GM21423 (cell line): Measurements from ENCODE around the gene LPP.

Experiments used
- ATAC-seq: cut with Tn5 transposase; IDR thresholded peaks from one replicate; pipeline ENCODE4 v1.9.1; 2021; ENCODE audit warnings: mild to moderate bottlenecking, moderate library complexity; ENCODE audit not compliant: unreplicated experiment

LPP gene

DNA sequence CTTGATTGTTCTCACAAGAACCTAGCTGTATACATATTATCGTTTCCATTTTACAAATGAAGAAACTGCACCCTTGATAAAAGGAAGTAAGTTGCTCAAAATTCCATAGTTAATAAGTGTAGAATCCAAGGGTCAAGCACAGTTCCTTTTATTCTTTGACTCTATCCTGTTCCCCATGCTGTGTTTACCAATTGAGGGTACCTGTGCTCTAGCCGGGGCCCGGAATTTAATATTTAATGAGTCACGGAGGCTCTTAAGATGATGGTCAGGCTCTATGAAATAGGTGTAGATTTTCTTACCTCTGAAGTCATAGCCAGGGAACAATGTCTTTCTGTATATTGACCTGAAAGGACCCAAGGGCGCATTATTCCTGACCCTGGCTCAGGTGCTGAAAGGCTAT is 65.2 kb downstream of the LPP start:
- ATAC-seq = no peak

GRCh38 chr3:188220097-188220788 is 66.3 kb downstream of the LPP start:
- no peak for ATAC-seq

GRCh38 chr3:188220988-188221818 is 67.2 kb downstream of the LPP start:
- ATAC-seq = no peak

- ATAC-seq = no peak
These were observed 70.0 kb downstream of the LPP start for GRCh38 chr3:188223936-188224335.

- ATAC-seq = no peak
These were observed 73.5 kb downstream of the LPP start for GRCh38 chr3:188227442-188227841.

GRCh38 chr3:188229177-188229576 is 75.2 kb downstream of the LPP start:
- ATAC-seq = no peak

DNA sequence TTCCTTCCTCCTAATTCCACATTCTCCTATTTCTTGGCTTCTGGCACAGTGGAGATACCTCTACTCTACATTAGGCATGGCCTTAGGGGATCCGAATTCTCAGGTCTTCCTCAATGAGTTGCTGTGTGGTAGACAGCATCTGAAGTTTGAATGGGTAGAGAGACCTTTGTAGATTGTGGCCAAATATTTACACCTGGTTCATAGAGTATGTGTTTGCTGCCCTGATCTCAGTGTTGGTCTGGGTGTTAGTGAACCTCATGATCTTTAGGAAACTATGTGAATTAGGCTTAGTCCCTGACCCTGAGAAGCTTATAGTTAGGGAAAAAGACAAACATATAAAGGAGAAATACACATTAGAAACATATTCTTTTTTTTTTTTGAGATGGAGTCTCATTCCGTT is 75.8 kb downstream of the LPP start:
- ATAC-seq = no peak

DNA sequence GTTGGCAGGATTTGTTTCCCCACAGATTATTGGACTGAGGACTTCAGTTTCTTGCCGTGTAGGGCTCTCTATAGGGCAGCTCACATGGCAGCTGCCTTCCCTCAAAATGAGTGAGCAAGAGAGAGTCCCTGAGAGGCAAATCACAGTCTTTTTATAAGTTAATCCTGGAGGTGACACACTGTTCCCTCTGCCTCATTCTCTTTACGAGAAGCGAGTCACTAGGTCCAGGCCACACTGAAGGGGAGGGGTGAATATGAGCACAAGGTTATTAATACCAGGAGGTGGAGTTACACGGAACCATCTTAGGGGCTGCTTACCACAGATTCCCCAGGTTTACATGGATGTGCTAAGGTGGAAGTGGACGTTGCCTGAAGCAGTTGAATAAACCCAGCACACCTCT is 77.0 kb downstream of the LPP start:
- no peak for ATAC-seq

GRCh38 chr3:188231456-188231855 is 77.5 kb downstream of the LPP start:
- ATAC-seq = no peak

DNA sequence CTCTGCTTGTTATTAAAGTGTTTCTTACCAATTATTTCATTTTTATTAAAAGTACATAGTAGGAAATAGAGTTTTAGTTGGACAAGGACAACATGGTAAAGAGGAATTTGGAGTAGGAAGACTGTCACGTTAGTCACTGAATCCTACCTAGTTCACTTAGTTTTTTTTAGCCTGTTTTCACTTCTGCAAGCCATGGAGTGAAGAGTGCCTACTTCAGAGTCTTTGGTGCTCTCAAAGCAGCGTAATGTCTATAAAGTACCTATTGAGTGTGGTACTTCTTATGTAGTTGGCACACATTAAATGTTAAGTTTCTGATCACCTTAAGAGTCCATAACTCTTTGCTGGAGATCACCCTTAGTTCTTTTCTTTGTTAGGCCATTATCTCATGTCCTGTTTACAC is 78.7 kb downstream of the LPP start:
- ATAC-seq = no peak

DNA sequence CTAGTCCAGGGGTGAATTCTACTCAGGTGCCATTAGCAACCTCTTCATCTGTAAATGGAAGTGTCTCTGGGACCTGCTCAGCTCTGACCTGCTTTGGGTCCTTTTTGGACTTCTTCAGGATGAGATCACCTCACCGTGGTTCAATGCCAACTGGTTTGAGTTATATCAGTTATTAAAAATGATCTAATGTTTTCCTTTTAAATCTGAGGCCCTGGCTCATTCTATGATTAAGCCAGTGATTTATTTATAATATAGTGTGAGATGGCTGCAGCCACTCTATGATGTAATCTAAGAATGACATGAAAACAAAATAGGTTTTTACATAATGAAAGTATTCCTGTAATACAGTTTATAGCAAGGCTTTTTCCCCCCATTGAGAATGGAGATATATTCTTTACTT is 79.4 kb downstream of the LPP start:
- no peak for ATAC-seq

GRCh38 chr3:188234132-188234531 is 80.2 kb downstream of the LPP start:
- ATAC-seq = no peak

DNA sequence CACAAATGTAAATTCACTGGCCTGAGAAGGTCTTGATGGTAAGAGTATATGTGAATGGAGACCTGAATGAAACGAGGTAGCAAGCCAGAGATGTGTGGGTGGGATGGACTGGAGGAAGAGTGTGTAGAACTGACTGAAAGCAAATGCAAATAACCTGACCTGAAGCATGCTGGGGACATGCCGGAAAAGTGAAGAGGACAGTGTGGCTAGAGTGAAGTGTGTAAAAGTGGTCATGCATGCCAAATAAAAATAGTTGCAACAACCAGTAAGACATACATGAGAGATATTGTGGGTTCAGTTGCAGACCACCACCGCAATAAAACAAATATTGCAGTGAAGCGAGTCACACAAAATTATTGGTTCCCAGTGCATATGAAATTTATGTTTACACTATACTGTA is 82.3 kb downstream of the LPP start:
- no peak for ATAC-seq

GRCh38 chr3:188239035-188239434 is 85.1 kb downstream of the LPP start:
- ATAC-seq = no peak

DNA sequence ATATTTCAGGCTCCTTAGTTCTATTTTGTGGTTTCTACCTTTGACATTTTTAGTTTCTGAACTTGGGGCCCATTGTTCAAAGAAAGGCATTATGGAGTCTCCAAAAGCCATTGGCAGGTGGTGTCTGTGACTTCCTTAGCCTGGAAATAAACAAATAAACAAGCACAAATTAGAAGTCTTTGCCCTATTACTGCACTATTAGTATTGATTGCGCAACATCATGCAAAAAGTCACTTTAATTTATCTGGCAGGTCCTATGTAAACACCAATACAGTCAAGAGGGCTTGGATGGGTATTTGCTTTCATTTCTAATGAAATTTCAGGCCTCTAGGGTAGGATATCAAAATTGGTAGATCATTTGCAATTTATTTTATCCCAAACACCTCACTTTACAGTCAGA is 85.6 kb downstream of the LPP start:
- ATAC-seq = no peak

- ATAC-seq = no peak
These were observed 86.4 kb downstream of the LPP start for GRCh38 chr3:188240189-188240981.

- ATAC-seq = no peak
These were observed 87.1 kb downstream of the LPP start for GRCh38 chr3:188241072-188241471.

DNA sequence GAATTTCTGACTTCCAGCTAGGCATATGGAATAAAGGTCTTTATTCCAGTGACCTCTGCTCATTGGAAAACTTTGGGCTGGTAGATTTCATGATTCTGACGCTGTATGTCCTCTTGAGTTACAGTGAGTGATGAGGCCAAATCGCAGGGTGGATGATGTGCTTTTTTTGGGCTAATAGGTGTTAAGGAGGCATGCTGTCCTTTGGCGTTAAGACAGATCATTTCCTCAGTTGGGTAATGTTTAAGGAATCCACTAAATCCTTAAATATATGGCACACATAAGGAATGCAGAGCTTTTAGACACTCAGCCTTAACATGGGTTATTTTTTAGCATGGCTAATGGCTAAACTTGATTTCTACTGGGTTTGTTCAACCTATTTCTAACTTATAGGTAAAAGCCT is 87.9 kb downstream of the LPP start:
- no peak for ATAC-seq

GRCh38 chr3:188242436-188243123 is 88.6 kb downstream of the LPP start:
- ATAC-seq = no peak

GRCh38 chr3:188243124-188243795 is 89.3 kb downstream of the LPP start:
- ATAC-seq = no peak
